ENCODE data around the gene CXCR6.

Gene CXCR6

DNA sequence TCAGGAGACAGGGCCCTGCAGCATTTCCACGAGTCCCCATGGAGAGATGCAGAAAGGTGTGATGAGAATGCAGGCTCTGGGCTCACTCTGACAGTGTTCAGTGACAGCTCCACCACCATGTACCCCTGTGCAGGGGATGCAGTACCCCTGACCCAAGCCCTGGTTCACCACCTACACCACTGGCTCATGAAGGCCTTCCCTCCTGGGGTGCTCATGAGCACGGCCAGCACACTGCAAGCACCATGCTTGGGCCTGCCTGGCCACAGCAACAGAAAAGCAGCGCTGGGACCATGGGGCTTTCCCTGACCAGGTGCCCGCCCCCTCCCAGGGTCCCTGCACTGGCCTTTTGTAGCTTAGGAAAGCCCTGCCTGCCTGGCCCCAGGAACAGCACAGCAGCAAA lies 6.2 kb downstream of the CXCR6 start:
- no peak for DNase-seq

DNA sequence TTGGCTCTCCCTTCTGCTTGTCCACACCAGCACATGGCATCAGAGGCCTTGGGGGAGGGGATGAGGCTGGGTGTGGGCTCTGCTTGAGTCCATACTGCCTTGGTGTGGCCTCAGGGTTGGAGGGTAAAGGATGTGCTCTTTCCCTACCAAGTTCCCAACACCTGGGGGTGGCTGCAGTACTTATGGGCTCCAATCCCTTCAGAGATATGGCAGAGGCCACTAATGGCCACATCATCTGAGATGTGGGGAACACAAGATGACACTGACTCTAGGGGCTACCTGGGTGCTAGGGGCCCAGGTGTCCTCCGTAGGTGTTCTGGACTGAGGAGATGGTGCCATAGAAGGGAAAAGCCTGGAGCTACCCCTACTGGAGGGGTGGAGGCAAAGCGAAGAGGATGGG lies 6.9 kb downstream of the CXCR6 start:
- DNase-seq: no peak

DNA sequence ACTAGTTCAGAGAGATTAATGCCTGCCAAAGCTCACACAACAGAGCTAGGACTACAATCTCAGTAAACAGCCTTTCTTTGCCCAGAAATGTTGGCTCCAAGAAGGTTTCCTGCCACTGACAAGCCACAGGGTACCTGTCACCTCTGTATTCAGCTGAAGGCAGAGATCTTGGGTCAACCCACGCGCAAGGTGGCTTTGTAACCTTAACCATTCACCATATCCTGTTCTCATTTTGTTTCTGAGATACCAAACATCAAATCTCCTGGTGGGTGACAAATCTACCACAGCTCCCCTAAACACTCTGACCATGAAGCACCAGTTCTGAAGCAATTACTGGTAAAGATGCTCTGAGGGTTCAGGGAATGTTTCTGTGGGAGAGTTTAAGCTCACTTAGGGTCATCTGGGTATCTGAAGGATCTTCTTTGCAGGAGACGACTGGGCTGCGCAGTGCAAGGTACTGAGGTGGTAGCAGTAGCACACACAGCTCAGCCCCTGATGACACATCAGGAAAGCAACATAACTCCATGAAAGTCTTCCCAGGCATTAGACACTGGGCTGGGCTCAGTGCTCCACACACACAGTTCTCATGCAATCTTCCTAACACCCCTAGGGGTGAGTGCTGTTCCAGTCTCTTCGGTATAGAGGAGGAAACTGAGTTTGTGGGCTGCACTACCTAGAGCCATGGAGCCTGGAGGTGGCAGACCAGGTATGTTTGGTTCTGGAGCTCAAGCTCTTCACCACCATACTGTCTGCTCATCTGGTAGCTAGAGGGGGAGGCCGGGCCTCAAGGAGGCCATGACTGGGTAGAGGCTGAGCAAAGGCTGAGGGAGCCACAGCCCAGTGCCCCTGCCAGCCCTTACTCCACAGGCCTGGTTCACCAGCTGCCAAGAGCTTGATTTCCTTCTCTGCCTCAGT lies 7.7 kb downstream of the CXCR6 start:
- DNase-seq: no peak

DNA sequence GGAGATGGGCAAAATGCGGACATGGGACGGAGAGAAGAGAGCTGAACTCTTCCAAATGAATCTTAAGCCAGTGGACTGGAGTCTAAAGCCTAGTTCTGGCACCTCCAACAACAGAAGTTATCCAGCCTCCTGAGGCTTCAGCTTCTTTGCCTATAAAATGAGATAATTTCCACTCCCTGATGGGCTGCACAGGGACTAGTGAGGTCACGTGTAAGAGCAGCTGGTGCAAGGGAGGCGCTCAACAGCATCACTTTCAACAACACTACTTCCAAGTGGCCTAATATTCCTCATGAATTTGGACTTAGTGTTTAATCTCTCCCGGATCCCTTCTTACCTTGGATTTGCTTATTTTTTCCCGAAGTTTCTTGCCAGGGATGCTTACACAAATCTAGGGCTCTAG lies 8.7 kb downstream of the CXCR6 start:
- no peak for DNase-seq

DNA sequence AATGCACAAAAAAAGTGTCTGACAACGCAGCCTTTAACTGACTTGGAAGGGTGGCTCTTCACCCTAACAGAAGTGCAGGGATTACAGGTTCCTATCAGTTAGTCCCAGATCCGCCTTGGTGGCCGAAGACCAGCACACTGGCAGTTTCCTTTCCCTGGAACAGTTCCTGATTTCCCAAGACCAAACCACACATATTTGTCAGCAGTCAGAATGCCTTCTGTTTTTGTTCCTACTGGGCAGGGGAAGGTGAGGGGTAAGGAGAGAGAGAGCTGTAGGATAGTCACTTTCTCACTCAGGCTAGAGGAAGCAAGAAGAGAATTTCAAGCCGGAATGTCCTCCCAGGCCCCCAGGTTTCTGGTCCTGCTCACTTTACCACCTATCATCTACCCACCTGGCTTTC lies 9.2 kb downstream of the CXCR6 start:
- DNase-seq: no peak

DNA sequence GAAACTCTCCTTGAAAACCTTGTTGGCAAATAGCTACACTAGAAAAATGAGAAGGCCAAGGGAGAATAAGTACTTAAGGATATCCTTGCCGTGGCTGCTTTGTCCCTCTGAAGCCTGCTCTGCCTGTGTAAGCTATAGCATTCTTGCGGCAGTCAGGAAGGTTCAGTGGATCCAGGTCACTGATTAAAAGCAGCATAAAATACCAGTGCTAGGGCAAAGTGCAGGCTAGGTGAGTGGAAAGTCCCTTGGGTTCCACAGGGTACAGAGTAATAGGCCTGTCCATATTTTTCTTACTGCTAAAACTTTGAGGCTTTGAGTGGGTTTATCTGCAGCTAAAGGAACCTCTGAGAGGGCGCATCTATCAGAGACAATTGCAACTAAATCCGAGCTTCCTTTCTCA lies 10.3 kb downstream of the CXCR6 start:
- no peak for DNase-seq

DNA sequence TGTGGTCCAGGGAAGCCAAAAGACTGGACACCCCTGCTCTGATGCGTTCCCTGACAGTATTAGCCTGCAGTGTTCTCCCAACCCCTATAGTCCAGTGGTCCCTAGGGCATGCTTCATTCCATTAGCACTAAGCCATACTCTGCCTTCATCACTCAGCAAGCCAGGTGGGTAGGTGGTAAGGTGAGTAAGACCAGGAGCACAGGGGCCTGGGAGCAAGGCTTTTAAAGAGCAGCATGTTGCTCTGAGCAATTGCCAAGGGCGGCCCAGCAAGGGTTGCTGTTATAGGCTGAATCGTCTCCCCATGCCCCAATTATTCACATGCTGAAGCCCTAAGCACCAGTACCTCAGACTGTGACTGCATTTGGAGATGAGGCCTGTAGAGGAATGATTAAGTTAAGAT lies 11.0 kb downstream of the CXCR6 start:
- no peak for DNase-seq

DNA sequence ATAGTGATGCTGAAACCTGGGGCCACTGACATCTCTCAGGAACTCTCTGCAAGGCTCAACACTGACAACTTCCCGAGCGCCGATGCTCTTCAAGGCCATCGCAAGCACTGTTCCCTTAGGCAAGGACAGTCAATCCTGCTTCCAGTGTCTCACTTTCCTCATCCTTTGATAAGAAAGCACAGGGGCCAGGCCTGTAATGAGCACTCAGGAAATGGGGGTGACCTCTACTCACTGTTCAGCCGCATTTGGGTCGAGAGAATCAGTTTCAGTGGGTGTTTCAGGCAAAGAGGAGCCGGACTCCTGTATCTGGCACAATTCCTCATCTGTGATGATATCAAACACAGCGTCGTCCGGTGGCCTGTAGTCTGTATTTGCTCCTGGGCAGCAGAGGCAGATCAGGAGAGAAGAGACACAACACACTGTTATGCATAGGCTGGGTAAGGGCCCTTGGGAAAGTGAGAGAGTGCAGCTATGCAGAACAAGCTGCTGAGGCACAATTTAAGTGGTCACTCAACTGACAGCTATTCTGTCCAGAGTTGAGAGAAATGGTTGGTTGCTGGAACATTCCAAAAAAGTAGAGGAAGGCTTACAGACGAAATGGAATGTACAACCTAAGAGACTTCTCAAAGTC lies 11.9 kb downstream of the CXCR6 start:
- DNase-seq: no peak

DNA sequence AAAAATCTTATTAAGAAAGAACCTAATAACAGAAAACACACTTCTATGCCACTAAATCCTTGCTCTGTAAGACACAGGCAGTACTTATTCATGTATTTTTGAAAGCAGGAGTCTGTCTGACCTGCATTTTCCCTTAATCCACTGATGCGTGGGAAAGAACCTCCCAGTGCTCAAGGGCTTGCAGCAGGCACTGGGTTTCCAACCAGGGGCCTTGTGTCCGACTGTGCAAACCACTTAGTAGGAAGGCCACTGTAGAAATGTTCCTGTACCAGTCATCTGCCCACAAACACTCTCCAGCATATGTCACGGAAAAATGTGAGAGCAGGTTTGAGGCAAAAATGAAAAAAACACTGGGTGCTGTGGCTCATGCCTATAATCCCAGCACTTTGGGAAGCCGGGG lies 12.4 kb downstream of the CXCR6 start:
- no peak for DNase-seq

DNA sequence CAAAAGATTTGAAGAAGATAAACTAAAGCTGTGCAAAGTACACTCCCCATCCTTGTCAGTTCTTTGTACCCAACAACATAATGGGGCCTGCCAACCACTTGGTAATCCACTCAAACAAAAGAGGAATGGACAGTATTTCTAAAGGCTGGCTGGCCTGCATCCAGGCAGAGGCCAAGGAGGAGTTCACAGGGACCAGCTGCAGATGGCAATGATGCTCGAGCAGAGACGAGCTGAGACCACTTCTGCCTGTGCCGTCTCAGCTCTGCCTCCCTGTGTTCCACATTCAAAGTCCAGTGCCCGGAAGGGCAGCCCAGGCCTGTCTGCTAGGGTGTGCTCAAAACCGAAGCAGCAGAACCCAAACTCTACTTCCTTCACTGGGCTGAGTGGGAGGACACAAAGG lies 14.3 kb downstream of the CXCR6 start:
- no peak for DNase-seq

DNA sequence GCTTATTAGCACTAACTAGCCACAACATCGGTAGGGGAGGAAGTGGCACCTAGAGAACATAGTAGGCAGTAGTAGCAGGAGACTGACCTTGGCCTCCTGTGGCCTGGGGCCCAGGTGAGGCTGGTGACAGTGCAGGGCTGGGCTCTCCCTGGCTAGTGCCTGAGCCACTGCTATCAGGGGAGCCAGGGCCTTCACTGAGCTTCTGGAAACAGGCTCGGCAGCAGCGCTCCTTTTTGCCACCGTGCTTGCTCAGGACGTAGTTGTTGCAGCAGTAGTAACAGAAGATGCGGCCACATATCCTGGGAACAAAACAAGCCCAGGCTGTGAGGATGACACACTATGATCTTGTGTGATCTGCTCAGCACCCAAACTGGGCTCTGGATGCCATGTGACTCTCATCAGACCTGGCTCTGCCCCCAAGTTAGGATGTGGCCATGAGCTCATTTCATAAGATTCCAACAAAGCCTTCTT lies 15.1 kb downstream of the CXCR6 start:
- DNase-seq: no peak

DNA sequence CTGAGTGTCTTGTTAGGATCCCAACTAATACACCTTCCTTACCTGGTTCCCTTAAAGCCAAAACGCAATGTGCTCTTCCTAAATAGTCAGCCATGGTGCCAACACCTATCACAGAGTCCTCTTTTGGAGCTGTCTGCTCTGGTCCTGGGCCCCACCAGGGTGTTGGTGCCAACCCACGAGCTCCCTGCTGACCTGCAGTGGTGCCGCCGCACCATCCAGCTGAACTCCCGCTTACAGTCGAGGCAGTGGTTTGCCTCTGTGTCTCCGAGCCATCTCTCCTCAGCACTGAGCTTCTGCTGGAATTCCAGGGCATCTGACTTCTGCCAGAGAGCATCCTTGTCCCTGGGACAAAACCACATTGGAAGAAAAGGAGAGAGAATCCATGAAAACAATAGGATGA lies 15.9 kb downstream of the CXCR6 start:
- no peak for DNase-seq

DNA sequence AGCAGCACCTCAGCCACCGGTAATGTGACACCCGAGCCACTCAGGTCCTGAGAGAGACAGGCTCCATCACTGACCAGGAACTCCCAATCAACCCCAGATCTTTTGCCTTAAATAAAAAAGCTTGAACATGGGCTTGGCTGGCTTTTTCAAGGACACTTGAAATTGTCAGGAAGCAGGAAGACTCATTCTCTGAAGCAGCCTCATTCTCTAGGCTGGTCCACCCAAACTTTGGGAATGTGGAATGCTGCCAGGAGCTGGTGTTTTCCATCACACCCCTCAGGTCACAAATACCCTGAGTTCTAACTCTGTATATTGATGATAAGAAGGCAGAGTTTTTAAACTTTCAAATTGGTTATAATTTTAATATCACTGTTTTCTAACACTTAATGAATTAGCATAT lies 17.0 kb downstream of the CXCR6 start:
- no peak for DNase-seq

DNA sequence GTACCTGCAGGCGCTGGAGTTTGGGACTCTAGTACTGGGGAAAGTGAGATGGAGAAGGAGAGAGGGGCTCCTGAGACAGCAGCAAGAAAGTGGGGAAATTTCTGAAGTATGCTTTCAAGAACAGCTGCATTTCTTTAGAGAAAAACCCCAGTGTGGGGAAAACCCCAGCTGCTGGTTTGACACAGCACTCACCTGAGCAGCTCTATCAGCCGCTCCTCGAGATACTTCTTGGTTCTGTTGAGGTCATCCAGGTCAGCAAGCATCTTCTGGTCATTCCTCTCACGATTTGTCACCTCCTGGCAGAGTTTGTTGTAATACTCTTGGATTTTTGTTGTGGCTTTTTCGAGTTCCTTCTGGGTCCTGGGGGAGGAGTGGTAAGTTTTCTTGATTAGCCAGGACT lies 18.8 kb downstream of the CXCR6 start:
- DNase-seq: no peak

DNA sequence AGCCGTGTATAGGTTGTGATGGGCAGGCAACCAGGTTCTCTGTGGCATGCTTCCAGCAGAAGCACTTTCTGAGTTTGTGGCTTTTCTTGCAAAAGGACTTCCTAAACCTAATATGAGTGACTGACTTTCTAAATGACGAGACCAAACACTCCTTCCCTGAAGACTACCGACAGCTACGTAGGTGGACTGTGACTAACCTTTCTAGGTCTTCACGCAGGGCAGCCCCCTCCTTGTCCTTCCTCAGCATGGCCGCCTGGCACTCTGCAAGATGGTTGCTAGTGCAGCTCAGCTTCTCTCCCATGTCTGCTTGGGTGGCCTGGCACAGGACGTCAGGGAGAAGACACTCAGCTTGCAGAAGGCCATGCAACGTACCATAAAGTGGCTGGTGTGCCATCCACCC lies 20.9 kb downstream of the CXCR6 start:
- DNase-seq: no peak

DNA sequence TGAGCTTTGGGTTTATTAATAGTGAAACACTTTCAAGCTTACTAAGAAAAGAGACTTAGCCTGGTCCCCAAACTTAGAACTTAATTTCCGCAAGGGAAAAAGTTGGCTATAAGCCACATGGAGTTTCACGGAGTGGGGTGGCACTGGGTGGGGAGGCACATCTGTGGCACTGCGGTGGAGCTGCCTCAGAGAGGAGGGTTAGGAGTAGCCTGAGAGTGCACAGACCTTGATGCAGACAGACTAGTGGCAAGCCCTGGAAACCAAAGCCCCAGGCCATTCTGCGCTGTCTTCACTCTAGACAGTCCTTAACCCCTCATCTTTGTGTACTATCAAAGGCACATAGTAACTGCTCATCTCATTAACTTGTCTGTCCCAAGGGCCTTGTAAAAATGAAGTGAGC lies 22.0 kb downstream of the CXCR6 start:
- no peak for DNase-seq

DNA sequence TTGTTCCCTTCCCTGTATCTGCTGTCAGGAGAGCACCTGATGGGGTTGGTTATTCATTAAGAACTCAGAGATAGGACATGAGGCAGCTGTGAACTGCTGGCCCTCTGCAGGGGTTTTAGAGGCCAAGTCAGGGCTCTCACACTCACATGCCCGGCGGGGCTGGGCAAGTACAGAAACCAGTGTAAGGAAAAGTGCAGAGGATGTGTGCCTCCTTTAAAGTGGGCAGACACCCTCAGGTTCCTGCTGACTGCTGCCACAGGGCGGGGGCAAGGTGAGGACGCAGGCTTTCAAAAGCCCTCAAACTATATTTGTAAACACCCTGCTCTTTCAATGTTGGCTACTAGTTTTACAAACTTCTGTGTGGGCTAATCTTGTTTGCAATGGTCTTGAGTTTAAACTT lies 22.4 kb downstream of the CXCR6 start:
- no peak for DNase-seq

DNA sequence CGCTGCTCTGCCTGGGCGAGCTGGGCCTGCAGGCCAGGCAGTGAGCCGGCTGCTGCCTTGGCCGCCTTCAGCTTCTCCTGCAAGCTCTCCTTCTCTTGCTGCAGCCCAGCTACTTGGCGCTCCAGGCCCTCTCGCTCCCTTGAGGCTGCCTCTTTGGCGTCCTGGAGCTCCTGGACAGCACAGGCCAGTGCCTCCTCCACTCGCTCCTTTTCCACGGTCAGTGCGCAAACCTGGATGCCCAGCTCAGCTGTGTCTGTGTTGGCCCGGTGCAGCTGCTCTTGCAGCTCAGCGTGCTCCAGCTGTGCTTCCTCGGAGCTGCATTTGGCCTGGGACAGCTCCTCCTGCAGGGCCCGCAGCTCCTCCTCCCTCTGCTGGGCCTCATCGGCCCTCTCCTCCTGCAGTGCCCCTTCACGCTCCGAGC lies 23.1 kb downstream of the CXCR6 start:
- DNase-seq: no peak

DNA sequence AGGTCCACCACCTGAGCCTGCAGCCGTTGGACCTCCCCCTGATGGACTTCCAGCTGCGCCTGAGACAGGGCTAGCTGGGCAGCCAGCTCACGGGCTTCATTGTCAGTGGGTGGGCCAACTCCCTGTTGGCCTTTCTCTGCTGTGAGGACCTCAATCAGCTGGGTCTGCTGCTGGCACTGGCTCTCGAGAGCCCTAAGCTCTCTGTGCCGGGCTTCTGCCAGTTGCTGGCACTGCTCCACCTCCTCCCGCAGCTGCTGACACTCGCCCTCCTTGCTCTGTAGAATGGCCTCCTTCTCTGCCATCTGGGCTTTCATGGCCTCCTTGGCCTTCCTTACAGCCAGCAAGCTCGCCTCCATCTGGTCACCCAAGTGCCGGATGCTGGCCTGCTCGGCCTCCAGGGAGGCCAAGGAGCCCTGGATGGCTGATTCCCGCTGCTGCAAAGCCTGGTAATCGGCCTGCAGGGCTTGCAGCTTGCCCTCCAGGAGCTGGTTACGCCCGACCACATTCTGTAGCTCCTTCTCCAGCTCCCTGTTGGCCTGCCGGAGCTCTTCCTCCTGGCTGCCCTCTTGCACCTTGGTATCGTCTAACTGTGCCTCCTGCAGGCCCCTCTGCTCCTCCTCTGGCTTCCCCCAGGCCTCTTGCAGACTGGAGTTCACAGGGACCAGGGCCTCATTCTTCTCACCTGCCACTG lies 23.8 kb downstream of the CXCR6 start:
- DNase-seq: no peak

DNA sequence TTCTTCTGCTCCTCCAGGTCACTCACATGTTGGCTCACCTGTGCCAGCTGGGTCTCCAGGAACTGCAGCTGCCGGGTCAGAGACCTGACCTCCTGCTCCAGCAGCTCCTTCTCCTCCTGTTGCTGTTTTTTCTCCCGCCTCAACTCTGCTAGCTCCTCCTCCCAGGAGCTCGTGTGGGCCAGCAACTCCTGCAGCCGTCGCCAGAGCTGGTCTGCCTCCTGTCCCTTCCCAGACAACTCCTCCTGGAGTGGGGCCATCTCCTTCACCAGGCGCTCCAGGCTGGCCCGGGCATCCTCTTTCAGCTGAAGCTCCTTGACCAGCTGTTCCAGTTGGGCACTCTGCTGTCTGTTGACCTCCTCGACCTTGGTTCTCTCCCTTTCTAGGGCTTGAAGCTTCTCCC lies 24.5 kb downstream of the CXCR6 start:
- no peak for DNase-seq

DNA sequence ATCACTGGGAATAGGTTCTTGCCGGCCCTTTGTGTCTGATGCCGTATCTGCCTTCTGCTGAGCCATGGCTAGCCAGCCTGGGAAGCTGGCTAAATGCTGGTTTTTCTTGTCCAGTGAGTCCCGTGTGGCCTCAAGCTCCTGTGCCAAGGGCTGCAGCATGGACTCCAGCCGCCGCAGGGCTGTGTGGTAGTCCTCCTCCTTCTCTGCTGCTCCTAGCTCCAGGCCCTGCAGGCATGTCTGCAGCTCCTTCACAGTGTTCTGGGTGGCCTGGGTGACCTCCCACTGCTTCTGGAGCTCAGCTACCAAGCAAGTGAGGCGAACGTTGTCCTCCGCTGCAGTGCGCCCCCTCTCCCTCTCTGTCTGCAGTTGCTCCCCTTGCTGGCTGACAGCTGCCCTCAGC lies 24.9 kb downstream of the CXCR6 start:
- no peak for DNase-seq

DNA sequence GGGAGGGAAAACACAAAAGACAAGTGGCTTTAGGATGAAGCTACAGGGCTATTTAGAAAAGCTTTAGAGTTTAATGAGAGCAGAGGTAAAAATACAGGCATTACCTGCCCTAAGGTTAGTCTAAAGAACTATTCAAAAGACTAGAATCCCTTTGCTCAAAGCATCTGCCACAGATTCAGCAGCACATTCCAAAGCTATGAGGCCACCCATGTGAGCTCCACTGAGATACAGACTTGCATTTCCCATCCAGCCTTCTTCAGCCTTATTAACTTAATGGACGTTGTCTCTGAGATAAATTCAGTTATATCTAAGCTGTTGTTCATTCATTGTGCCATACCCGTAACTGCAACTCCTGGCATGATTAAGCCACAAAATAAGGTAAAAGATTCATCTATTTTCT lies 25.4 kb downstream of the CXCR6 start:
- no peak for DNase-seq

DNA sequence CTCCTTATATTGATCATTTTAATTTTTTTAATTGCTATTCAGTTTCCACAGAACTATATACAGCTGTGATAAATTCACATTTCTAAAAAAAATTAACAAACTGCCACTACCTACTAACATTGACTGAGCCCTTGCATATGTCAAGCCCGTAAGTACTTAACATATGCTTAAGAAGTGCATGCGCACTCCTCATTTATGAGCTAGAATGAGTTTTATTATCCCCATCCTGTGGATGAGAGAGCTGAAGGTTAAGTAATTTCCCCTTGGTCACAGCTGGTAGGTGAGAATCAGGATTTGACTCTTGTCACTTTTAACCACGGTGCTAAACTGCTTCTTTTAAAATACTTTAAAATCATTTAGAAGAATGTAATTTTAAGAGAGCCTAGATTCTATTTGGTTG lies 25.9 kb downstream of the CXCR6 start:
- no peak for DNase-seq

DNA sequence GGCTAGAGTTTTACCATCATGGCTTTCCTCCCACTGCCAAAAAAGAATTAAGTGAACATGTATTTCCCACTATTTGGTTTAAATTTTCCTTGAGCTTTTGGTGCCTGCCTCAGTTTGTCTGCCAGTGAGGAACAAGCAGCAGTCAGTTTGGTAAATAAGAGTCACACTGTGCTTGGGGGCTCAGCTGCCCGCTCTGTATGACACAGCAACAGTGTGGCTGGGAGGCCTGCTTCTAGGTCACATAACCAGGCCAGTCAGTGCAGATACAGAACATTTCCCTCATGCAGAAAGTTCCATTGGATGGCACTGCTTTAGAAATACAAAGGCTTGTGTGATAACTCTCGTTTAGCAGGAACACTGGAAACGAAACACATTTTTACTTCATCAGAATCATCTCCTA lies 26.7 kb downstream of the CXCR6 start:
- DNase-seq: no peak
